Sigmoid colon (tissue), 3 donors: Measurements from ENCODE around the gene PGF.

ENCODE experiments used
- POLR2A ChIP-seq, 2 donors: fragments of 450-650 bp; IDR thresholded peaks; one replicate each; pipeline ENCODE4 v1.6.1; 2016; ENCODE audit warnings: antibody characterized with exemption in 2 of 2, mild to moderate bottlenecking in 2 of 2, moderate library complexity in 2 of 2
- TF ChIP-seq, protein P1 (sequence below), 4 experiments: fragments of 450-650 bp in 3 of 4; fragments of 200-600 bp in 1 of 4; IDR thresholded peaks; one replicate each; pipeline ENCODE4 v1.5.1; 2016 to 2019; ENCODE audit warnings: antibody characterized with exemption in 4 of 4, mild to moderate bottlenecking in 3 of 4, moderate library complexity in 2 of 4

DNA sequence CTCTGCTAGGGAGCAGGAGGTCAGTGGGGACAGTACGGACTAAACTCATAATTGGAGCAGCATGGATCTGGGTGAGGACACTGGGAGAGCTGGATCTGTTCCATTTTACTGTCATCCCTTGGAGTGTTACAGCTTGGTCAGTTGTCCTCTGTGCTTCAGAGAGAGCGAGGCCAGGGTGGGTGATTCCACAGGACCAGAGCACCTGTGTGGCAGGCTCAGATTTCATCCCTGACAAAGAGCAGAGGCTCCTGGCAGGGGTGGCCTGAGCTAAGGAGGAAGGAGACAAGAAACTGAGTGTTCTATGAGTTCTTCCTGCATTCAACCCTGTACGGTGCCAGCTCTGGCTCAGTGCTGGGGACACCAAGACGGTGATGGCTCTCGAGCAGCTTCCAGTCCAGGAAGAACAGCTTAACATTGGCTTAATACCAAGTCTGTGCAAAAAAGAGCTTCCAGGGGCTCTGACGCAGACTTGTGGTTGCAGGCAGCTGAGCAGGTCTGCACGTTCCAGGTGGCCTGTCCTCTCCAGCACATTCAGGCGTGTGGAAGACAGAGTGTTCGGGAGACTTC, 8.4 kb upstream of the PGF start:
- TF ChIP-seq, protein P1, sequence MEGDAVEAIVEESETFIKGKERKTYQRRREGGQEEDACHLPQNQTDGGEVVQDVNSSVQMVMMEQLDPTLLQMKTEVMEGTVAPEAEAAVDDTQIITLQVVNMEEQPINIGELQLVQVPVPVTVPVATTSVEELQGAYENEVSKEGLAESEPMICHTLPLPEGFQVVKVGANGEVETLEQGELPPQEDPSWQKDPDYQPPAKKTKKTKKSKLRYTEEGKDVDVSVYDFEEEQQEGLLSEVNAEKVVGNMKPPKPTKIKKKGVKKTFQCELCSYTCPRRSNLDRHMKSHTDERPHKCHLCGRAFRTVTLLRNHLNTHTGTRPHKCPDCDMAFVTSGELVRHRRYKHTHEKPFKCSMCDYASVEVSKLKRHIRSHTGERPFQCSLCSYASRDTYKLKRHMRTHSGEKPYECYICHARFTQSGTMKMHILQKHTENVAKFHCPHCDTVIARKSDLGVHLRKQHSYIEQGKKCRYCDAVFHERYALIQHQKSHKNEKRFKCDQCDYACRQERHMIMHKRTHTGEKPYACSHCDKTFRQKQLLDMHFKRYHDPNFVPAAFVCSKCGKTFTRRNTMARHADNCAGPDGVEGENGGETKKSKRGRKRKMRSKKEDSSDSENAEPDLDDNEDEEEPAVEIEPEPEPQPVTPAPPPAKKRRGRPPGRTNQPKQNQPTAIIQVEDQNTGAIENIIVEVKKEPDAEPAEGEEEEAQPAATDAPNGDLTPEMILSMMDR (IDR thresholded peaks at IDR 0.05), result no peak
- no peak for TF ChIP-seq POLR2A (IDR thresholded peaks at IDR 0.05)
